GM12878 (cell line): ENCODE data around the gene KIF12. TPM values are rescaled to one million over a fixed set of nuclear protein-coding genes. Genes with fewer than 3 reads are reported as not detected.

Source experiments
- ATAC-seq: fragments of 200-7000 bp; cut with Tn5 transposase; 3 replicates; pipeline ENCODE4 v1.9.1; 2020; ENCODE audit warnings: mild to moderate bottlenecking, moderate library complexity
- BruUV-seq: library from RNA; stranded (reverse); fragments of 400-500 nt; replicated peaks from 2 replicates; lab custom pipeline; 2021; lab: Mats Ljungman, UMichigan
- CTCF ChIA-PET: fragments of 300-600 bp; sonication (Branson Sonifier 250); formaldehyde crosslinking; extraction: SDS; loops from one replicate; lab custom pipeline; 2021; ENCODE audit warnings: inconsistent platforms; lab: Yijun Ruan, JAX
- POLR2A ChIA-PET: fragments of 350-600 bp; formaldehyde crosslinking; extraction: SDS; loops from one replicate; lab custom pipeline; 2021; ENCODE audit warnings: inconsistent platforms; lab: Charles Lee
- RAD21 ChIA-PET: fragments of 300-600 bp; sonication (Branson Sonifier 250); formaldehyde crosslinking; loops from one replicate; lab custom pipeline; 2023; ENCODE audit warnings: antibody characterized with exemption; ENCODE audit not compliant: unreplicated experiment; lab: Charles Lee
- SMC1A ChIA-PET: fragments of 300-600 bp; sonication (Branson Sonifier 250); formaldehyde crosslinking; loops from one replicate; lab custom pipeline; 2023; ENCODE audit not compliant: unreplicated experiment, uncharacterized antibody; lab: Charles Lee
- DNase-seq: peaks from one replicate; pipeline ENCODE4 v3.0.0-alpha.2; 2011; ENCODE audit warnings: low read depth, low spot score
- FAIRE-seq: peaks from 3 replicates; lab custom pipeline; 2011; peaks lifted over from hg19 to GRCh38; lab: Jason Lieb, UNC
- H2AFZ ChIP-seq: 2 replicates; pipeline ENCODE4 v1.6.0; 2011; ENCODE audit warnings: low read depth, low read length, control low read depth; ENCODE audit not compliant: control insufficient read depth
- H3K27ac ChIP-seq: 2 replicates; pipeline ENCODE4 v1.5.1; 2011; ENCODE audit warnings: control low read depth; ENCODE audit not compliant: control insufficient read depth, insufficient read depth
- H3K27me3 ChIP-seq, 2 experiments: replicated peaks in 1 of 2; 2 replicates each; pipeline versions ENCODE4 v1.6.0 to v1.6.1; 2011; ENCODE audit warnings: low read length in 1 of 2; ENCODE audit not compliant: control insufficient read depth in 2 of 2, insufficient read depth in 2 of 2
- H3K36me3 ChIP-seq, 2 experiments: 2 replicates each; pipeline ENCODE4 v1.5.1; 2011; ENCODE audit warnings: low read length in 1 of 2; ENCODE audit not compliant: control insufficient read depth in 2 of 2, insufficient read depth in 2 of 2
- H3K4me1 ChIP-seq: 2 replicates; pipeline ENCODE4 v1.6.1; 2011; ENCODE audit warnings: mild to moderate bottlenecking, low read length, moderate library complexity, mixed read lengths; ENCODE audit not compliant: control insufficient read depth, insufficient read depth
- H3K4me2 ChIP-seq: 2 replicates; pipeline ENCODE4 v1.6.0; 2011; ENCODE audit warnings: control low read depth; ENCODE audit not compliant: control insufficient read depth, insufficient read depth
- H3K4me3 ChIP-seq: fragments of 200-600 bp; sonication (generic); 2 replicates; pipeline ENCODE4 v1.5.1; 2016
- H3K79me2 ChIP-seq: 2 replicates; pipeline ENCODE4 v1.6.0; 2011; ENCODE audit warnings: low read length; ENCODE audit not compliant: control insufficient read depth, insufficient read depth
- H3K9ac ChIP-seq: 2 replicates; pipeline ENCODE4 v1.8.0; 2011; ENCODE audit warnings: low read length, control low read depth, mixed read lengths; ENCODE audit not compliant: control insufficient read depth, insufficient read depth
- H3K9me3 ChIP-seq: replicated peaks from 3 replicates; pipeline ENCODE4 v1.5.1; 2011; ENCODE audit warnings: mild to moderate bottlenecking, low read length; ENCODE audit not compliant: control insufficient read depth, insufficient read depth
- H4K20me1 ChIP-seq: 2 replicates; pipeline ENCODE4 v1.6.0; 2011; ENCODE audit not compliant: control insufficient read depth, insufficient read depth
- CBX3 ChIP-seq: fragments of 200-600 bp; sonication (generic); IDR thresholded peaks from 2 replicates; pipeline ENCODE4 v1.6.1; 2016; ENCODE audit warnings: low read depth, borderline replicate concordance
- CHD1 ChIP-seq: IDR thresholded peaks from 2 replicates; pipeline ENCODE4 v1.6.1; 2012; ENCODE audit warnings: low read depth, low read length, improper control_type of control experiment
- CHD2 ChIP-seq: IDR thresholded peaks from 2 replicates; pipeline ENCODE4 v1.6.1; 2011; ENCODE audit warnings: low read depth, low read length, improper control_type of control experiment, borderline replicate concordance
- GATAD2B ChIP-seq: fragments of 450-650 bp; conservative IDR thresholded peaks from 2 replicates; pipeline ENCODE4 v1.6.1; 2017; ENCODE audit warnings: low read depth, mild to moderate bottlenecking, moderate library complexity
- HDAC6 ChIP-seq: fragments of 200-600 bp; sonication (generic); IDR thresholded peaks from one replicate; pipeline ENCODE4 v1.8.0; 2017; ENCODE audit warnings: antibody characterized with exemption; ENCODE audit not compliant: unreplicated experiment
- IRF4 ChIP-seq: IDR thresholded peaks from 2 replicates; pipeline ENCODE4 v1.6.1; 2011; ENCODE audit warnings: low read depth, low read length
- JUNB ChIP-seq: IDR thresholded peaks from 2 replicates; pipeline ENCODE4 v1.6.1; 2016; ENCODE audit warnings: antibody characterized with exemption, mild to moderate bottlenecking
- JUND ChIP-seq: IDR thresholded peaks from 2 replicates; pipeline ENCODE4 v1.6.1; 2012; ENCODE audit warnings: low read depth, mild to moderate bottlenecking, low read length, improper control_type of control experiment, moderate library complexity
- KAT2A ChIP-seq: conservative IDR thresholded peaks from 2 replicates; pipeline ENCODE4 v1.6.1; 2011; ENCODE audit warnings: low read depth, low read length; ENCODE audit not compliant: control insufficient read depth
- RAD51 ChIP-seq: fragments of 450-650 bp; IDR thresholded peaks from 2 replicates; pipeline ENCODE4 v1.6.1; 2016; ENCODE audit warnings: moderate library complexity, mild to moderate bottlenecking, inconsistent platforms
- SKIL ChIP-seq: fragments of 450-650 bp; IDR thresholded peaks from 2 replicates; pipeline ENCODE4 v1.6.1; 2017; ENCODE audit warnings: mild to moderate bottlenecking, low read depth, inconsistent platforms; ENCODE audit not compliant: poor library complexity, severe bottlenecking
- YBX1 ChIP-seq: fragments of 450-650 bp; IDR thresholded peaks from 2 replicates; pipeline ENCODE4 v1.6.1; 2016; ENCODE audit warnings: antibody characterized with exemption
- ZNF217 ChIP-seq: fragments of 450-650 bp; IDR thresholded peaks from 2 replicates; pipeline ENCODE4 v1.6.1; 2017; ENCODE audit warnings: antibody characterized with exemption, mild to moderate bottlenecking
- WGBS: methylation state at CpG from one replicate; pipeline ENCODE4 v1.1.6; 2016; ENCODE audit warnings: low lambda C conversion rate; ENCODE audit not compliant: insufficient replicate concordance, insufficient coverage; ENCODE audit errors: missing lambda C conversion rate; 5-methylcytosine and 5-hydroxymethylcytosine counted together
- in situ Hi-C: fragments of 300-500 bp; cut with MboI; formaldehyde crosslinking; loops from 9 replicates; pipeline ENCODE4 v1.14.3; 2018; ENCODE audit warnings: mixed read lengths
- intact Hi-C: fragments of 100-400 bp; cut with micrococcal nuclease; formaldehyde crosslinking; loops from one replicate; pipeline ENCODE4 v1.14.2; 2022; ENCODE audit not compliant: unreplicated experiment
- polyA plus RNA-seq, 11 experiments: library from polyadenylated mRNA; depleted of rRNA in 4 of 11; unstranded in 6 of 11; stranded (reverse) in 5 of 11; fragments of >200 nt; fragmentation: Nextera tagmentation in 4 of 11; fragmentation: Illumina TruSeq in 1 of 11; extraction: Ambion mirVana in 4 of 11; extraction: Trizol in 1 of 11; gene quantifications; 1 replicate in 1 of 11; 2 replicates in 10 of 11; pipeline versions ENCODE4 v1.2.1 to v1.2.3, GENCODE V29; 2011 to 2016; ENCODE audit warnings: inconsistent platforms in 2 of 11, missing spikeins in 2 of 11, low read depth in 1 of 11
- total RNA-seq, 4 experiments: library from RNA; depleted of rRNA in 3 of 4; stranded (reverse); fragments of >200 nt in 3 of 4; fragmentation: Illumina TruSeq in 1 of 4; extraction: Trizol in 1 of 4; gene quantifications; 2 replicates each; pipeline versions ENCODE4 v1.2.1 to v1.2.3, GENCODE V29; 2013 to 2021
- TF ChIP-seq, protein P1 (sequence below): fragments of 450-650 bp; IDR thresholded peaks from 2 replicates; pipeline ENCODE4 v1.6.1; 2017; ENCODE audit warnings: low read depth, mild to moderate bottlenecking, moderate library complexity
- TF ChIP-seq, protein P2 (sequence below): IDR thresholded peaks from 2 replicates; pipeline ENCODE4 v1.6.1; 2012; ENCODE audit warnings: low read length, inconsistent platforms

The KIF12 gene
- total and polyA plus RNA-seq, 10 of the 15 experiments (the other 5 are each of a cell fraction or from before 2014, with no cell fraction given): not detected

GRCh38 chr9:114139071-114139470 lies 40.0 kb upstream of the KIF12 start:
- H3K9me3 ChIP-seq: no peaks in the 10 kb centered on the region
- FAIRE-seq (no peak), ATAC-seq (no peak), DNase-seq (no peak)
- no peaks in the 10 kb centered on the region for H3K79me2 ChIP-seq
- intact Hi-C loops: no loop called here
- no peak overlapping the region for H3K4me2 ChIP-seq
- no peaks in the 10 kb centered on the region for H3K36me3 ChIP-seq
- 52% methylated on average over 5 of the region's 5 CpGs for WGBS
- no TSS peak for BruUV-seq
- no peak overlapping the region for H3K27ac ChIP-seq
- SMC1A ChIA-PET: no interaction called here
- no peaks in the 10 kb centered on the region for H3K4me1 ChIP-seq
- RAD21 ChIA-PET: no interaction called here
- H3K27me3 ChIP-seq: peaks cover 0 to 2% of the 10 kb centered on the region in 2 experiments; a peak in 2 of 4 replicates
- H3K4me3 ChIP-seq: no peak overlapping the region
- in situ Hi-C loops: no loop called here
- CTCF ChIA-PET: interaction anchor here (4.1 kb wide), 1 partner anchor 152 kb away, joined by 19 read pairs; no protein-coding TSS in a partner anchor
- POLR2A ChIA-PET: interaction anchor here (0.6 kb wide), 1 partner anchor 493 kb away, joined by 5 read pairs; no protein-coding TSS in a partner anchor
- H2AFZ ChIP-seq: no peak overlapping the region
- TF ChIP-seq CHD1: no peak
- TF ChIP-seq JUND: no peak
- no peak for TF ChIP-seq CBX3
- TF ChIP-seq YBX1: no peak
- TF ChIP-seq IRF4: no peak
- no peak for TF ChIP-seq KAT2A
- no peak for TF ChIP-seq GATAD2B
- TF ChIP-seq, protein P1, sequence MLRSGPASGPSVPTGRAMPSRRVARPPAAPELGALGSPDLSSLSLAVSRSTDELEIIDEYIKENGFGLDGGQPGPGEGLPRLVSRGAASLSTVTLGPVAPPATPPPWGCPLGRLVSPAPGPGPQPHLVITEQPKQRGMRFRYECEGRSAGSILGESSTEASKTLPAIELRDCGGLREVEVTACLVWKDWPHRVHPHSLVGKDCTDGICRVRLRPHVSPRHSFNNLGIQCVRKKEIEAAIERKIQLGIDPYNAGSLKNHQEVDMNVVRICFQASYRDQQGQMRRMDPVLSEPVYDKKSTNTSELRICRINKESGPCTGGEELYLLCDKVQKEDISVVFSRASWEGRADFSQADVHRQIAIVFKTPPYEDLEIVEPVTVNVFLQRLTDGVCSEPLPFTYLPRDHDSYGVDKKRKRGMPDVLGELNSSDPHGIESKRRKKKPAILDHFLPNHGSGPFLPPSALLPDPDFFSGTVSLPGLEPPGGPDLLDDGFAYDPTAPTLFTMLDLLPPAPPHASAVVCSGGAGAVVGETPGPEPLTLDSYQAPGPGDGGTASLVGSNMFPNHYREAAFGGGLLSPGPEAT: no peak
- no peak for TF ChIP-seq SKIL
- TF ChIP-seq CHD2: no peak
- TF ChIP-seq ZNF217: no peak
- TF ChIP-seq HDAC6: no peak
- TF ChIP-seq JUNB: no peak
- TF ChIP-seq, protein P2, sequence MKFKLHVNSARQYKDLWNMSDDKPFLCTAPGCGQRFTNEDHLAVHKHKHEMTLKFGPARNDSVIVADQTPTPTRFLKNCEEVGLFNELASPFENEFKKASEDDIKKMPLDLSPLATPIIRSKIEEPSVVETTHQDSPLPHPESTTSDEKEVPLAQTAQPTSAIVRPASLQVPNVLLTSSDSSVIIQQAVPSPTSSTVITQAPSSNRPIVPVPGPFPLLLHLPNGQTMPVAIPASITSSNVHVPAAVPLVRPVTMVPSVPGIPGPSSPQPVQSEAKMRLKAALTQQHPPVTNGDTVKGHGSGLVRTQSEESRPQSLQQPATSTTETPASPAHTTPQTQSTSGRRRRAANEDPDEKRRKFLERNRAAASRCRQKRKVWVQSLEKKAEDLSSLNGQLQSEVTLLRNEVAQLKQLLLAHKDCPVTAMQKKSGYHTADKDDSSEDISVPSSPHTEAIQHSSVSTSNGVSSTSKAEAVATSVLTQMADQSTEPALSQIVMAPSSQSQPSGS: no peak
- TF ChIP-seq RAD51: no peak
- H4K20me1 ChIP-seq: no peaks in the 10 kb centered on the region
- no peak overlapping the region for H3K9ac ChIP-seq
